ENCODE measurements around the gene DHX15.
"Not testable (repeated sequence)": the region's sequence is repeated elsewhere in the genome, so short reads cannot be mapped to it uniquely, and the experiment has no call there.

DHX15 gene

DNA sequence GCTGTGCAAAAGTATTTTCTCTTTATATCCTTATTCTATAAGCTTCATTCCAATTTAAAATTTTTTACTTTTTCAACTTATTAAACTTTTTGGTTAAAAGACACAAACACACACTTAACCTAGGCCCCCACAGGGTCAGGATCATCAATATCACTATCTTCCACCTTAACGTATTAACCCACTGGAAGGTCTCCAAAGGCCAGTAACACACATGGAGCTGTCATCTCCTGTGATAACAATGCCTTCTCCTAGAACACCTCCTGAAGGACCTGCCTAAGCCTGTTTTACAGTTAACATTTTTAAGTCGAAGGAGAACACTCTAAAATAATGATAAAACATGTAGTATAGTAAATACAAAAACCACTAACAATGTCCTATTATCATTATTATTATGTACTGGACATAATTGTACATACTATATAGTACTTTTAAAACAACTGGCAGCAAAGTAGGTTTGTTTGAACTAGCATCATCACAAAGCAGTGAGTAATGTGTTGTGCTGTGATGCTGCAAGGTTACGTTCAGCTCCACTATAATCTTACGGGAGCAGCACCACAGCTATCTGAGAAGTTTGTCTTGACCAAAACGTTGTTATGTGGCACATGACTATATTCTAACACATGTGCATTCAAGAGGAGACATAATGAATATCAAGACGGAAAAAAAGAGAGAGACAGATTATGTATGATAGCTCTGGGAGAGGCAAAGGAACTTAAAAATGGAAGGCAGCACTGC lies 33.7 kb downstream of the DHX15 start:
- no peak for DNase-seq (ENCODE audit: extremely low read depth in 1 of 2, low read depth in 1 of 2)

DNA sequence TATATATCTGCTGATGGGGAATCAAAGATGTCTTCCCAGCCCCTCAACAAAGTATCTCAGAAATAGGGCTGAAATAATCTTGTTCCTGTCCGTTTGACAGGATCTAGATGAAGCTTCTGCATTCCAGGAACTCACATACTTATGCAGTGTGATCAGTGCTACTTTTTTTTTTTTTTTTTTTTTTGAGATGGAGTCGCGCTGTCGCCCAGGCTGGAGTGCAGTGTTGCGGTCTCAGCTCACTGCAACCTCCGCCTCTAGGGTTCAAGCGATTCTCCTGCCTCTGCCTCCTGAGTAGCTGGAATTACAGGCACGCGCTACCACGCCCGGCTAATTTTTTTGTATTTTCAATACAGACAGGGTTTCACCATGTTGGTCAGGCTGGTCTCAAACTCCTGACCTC lies 36.4 kb downstream of the DHX15 start:
- DNase-seq (ENCODE audit: extremely low read depth in 1 of 2, low read depth in 1 of 2) = no peak

DNA sequence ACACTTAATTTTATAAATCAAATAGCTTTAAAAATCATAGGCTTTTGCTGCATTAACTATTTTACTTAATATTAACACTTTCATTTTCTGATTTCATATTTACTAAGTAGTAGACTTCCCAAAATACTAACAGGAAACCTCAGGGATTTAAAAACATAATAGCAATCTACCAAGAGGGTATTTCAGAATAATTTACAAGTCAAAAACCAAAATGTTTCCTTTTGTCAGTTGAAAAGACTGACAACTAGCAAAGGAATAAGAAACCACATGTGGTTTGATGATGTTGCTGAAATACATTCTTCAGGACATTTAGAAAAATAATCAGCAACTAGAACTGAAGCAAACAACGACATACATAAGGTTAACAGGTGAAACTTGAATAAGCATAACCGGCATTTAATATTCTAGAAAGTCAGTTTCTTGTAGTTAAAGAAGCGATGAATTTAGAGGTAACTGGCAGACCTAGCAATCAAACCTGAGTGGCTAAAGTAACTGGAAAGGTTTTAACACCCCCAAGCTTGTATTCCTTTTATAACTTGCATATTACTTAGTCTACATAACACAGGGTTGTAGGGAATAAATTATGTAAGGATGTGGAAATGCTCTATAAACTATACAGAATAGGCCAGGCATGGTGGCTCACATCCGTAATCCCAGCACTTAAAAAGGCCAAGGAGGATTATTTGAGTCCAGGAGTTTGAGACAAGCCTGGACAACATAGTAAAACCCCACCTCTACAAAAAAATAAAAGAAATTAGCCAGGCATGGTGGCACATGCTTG lies 40.0 kb downstream of the DHX15 start:
- DNase-seq (ENCODE audit: extremely low read depth in 1 of 2, low read depth in 1 of 2) = no peak

DNA sequence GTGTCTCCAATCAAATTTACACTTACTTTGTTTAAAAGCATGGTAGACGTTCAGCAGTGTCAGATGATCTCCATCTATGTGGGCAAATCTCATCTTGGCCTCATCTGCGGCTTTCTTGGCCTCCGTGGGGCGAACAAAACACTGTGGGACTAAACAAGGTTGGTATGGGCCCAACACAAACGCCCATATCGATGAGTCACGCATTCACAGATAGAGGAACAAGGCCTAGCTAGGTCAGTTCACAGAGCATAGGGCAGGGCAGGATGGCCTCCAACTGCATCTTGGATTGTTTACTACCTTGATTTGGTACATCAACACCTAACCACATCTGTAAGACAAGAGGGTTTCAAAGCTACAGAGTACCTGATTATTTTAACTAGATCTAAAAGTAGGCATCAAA lies 47.3 kb downstream of the DHX15 start:
- DNase-seq (ENCODE audit: extremely low read depth in 1 of 2, low read depth in 1 of 2) = no peak

DNA sequence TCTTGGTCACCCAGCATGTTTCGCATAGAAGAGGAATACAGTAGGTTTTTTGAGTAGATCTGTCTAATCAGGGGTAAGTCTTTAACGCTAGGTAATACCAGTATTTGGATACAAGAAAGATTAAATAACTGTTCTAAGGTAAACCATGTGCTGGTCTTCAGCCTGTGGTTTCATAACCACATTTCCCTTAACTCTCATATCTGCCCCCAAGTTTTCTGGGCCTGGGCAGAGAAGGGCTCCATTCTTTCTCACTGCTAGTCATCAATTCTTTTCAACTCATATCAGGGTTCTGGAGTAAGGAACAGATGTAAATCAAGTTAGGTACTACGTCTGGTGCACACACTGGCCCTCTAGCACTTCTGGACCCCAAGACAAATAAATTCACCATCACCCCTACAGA lies 49.0 kb downstream of the DHX15 start:
- no peak for DNase-seq (ENCODE audit: extremely low read depth in 1 of 2, low read depth in 1 of 2)

DNA sequence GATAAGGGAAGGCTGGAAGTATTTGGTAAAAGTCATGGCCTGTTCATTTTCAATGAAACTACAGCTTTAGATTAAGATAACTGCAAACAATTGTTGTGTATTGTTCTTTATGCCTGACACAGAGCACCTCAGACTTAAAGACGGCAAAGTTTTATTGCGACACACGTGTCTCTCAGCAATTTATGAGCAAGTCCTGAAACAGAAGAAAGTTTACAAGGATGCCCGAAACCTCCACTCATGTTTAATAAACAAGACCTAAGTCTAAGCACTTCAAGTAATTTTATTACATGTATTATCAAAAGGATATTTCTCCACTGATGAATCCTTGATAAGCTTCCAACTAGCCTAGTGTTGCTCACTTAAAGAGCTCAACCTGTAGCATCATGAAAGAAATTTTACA lies 51.0 kb downstream of the DHX15 start:
- DNase-seq (ENCODE audit: extremely low read depth in 1 of 2, low read depth in 1 of 2) = no peak

DNA sequence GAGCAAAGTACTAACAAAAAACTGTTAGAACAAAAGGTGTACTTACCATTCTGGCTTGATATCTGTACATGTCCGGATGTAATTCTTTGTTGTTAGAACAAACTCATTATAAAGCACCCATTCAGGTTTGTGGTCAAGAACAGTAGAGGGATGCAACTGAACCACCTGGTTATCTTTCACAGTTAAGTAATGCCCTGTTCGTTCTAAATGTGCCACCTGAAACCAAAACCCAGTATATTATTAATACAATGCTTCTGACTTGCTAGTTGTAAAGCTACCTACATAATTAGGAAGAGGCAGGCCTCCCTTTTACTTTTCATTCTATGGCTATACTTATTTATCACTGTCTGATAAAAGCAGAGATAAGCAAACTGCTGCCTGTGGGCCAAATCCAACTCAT lies 54.8 kb downstream of the DHX15 start:
- no peak for DNase-seq (ENCODE audit: extremely low read depth in 1 of 2, low read depth in 1 of 2)

DNA sequence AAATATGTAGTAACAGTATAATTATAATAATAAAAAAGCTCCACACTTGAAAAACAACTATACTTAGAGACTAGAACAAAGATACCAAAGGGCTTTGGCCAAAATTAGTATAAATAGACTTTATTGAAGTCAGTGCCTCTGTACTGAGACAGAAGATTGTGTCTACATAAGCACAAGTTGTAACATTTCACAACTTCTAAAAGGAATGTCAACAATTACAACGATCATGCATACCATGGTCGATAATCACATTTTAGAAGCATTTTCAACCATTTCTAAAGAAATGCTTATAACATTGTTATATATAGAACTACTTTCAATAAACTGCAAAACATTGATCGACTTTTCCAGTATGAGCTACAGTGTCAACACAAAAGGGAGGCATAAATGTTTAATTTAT lies 57.0 kb downstream of the DHX15 start:
- no peak for DNase-seq (ENCODE audit: extremely low read depth in 1 of 2, low read depth in 1 of 2)

DNA sequence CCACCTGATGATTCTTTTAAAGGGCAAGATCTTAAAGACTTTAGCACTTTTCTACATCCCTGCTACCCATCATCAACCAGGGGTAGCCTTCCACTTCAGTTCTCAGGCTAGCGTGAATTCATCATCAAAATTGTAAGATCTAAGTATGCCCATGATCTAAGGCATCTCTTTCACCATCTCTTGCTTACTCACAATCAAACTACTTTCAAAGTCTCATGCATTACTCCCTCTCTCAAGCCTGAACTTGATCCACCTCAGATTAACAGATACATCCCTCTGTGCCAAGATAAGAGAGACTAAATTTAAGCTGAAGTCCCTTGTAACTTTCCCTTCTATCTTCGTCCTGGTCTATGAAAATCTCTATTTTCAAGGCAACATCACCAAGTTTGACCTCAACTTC lies 62.8 kb downstream of the DHX15 start:
- no peak for DNase-seq (ENCODE audit: extremely low read depth in 1 of 2, low read depth in 1 of 2)

DNA sequence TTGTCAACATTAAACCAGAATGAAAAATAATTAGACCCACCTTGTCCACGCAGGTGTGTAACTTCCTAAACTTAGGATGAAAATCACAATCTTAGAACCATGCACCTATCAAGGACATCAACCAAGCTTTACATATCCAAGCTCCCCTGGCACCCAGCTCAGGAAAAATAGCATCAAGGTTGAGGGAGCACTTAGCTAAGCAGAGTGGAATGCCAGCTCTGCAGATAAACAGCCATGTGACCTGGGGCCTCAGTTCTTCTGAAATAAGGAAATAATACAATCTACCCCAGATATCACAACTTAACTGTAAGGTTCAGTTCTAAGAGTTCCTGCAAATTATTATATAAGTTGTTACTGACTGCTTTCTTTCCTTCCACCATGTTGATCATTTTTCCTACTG lies 64.7 kb downstream of the DHX15 start:
- no peak for DNase-seq (ENCODE audit: extremely low read depth in 1 of 2, low read depth in 1 of 2)

DNA sequence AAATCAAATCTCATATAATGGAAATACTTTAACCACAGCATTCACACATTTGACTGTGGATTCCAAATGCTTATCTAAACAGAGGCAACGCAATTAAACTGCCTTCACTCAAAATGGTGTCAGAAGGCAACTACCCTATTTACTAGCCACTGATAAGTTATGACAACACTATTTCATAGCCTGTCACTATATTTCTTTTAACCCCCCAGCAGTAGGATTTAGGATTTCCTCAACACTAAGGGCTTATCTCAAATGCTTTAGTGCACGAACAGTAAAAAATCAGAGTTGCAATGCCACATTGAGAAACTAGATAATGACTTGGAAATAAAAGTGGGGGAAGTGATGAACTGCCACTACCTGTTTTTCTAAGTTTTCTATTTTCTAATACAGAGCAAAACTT lies 66.7 kb downstream of the DHX15 start:
- no peak for DNase-seq (ENCODE audit: extremely low read depth in 1 of 2, low read depth in 1 of 2)

DNA sequence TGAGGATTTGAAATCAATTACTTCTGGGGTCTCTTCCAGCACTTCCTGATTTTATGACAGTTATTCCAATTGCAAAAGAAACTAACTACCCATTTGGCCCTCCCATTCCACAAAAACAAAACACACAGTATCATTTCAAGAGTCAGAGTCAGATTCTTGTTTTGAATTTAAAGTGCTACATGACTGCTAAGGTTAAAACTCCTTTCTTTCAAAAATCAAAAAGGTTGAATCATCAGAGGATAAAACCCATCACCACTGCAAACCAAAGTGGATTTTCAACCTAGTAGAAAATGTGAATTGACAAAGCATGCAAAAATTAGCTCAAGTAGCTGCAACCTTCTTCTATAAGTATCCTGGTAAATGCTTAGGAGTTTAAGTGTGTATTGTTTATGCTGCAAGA lies 67.4 kb downstream of the DHX15 start:
- no peak for DNase-seq (ENCODE audit: extremely low read depth in 1 of 2, low read depth in 1 of 2)

DNA sequence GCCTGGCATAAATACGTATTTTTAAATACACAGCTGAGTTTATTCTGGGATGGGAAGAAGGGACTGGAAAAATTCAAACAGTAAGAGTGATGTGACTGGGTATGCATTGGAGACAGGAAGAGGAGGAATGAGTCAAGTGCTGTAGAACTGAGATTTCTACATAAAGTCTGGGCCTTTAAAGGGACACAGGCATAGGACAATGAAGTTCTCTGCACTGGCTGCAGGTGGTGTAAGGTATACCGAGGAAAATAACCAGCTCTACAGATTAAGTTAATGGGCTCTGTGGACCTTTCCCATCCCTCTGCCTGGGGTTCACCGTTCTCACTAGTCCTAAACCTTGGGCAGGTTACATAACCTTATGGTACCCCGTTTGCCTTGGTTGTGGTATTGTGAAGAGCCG lies 68.7 kb downstream of the DHX15 start:
- no peak for DNase-seq (ENCODE audit: extremely low read depth in 1 of 2, low read depth in 1 of 2)

DNA sequence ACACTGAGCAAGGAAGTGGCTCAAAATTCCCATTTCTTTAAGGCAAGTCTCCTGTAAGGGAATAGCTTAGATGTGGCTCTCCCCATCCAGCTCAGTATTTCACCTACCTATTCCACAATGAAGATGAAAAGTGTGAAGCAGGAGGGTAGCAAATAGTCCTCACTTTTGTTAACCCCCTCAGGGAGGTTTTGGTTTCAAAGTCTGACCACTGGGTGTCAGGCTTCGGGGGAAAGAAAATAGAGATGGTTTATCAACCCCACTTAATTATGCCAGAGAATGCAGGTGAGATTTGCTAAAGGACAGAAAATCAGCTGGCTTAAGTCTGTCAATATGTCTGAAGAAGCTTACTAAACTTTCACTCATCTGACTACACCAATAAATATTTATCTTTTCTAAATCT lies 69.5 kb downstream of the DHX15 start:
- no peak for DNase-seq (ENCODE audit: extremely low read depth in 1 of 2, low read depth in 1 of 2)

DNA sequence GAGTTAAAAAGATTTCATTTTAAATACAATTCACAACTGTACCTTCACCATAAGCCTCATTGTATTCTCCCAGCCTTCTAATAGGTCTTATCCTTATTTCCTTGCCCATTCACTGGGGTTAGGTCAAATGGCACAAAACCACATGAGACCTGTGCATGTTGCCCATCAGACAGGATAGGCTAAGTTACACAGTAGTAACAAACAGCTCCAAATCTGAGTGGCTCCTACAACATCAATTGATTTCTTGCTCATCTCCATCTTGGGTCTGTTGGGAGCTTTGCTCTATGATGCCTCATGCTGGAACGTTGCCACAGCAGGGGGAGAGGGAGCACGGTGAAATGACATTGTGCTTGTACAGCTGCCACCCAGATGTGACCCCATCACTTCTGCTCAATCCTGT lies 70.6 kb downstream of the DHX15 start:
- no peak for DNase-seq (ENCODE audit: extremely low read depth in 1 of 2, low read depth in 1 of 2)

DNA sequence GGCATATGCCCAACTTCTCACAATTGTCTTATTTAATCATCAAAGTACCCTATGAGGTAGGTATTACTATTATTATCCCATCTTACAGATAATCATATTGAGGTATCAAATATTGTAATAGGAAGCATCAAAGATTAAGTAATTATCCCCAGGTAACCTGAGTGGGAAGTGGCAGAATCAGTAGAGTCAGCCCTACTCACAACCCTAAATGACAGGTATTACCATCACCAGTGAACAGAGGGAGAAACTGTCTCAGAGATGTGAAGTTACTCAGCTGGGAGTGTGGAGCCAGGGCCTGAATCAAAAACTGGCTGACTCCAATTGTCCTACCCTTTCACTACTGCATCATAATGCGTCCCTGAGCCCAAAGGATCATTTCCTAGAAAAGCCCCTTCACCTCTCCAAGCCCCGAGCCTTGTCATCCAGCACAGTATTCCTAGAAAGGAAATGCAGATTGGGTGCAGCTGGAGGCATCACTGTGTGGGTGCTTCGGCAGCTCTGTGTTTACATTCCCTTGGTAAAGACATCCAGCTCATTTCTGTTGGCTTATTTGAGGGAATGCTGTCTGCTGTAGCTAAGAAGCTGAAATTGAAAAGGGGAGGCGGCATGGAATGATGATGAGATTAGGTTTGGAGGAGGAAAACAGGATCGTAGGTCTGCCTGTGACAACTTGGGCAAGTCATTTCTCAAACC lies 72.8 kb downstream of the DHX15 start:
- no peak for DNase-seq (ENCODE audit: extremely low read depth in 1 of 2, low read depth in 1 of 2)

DNA sequence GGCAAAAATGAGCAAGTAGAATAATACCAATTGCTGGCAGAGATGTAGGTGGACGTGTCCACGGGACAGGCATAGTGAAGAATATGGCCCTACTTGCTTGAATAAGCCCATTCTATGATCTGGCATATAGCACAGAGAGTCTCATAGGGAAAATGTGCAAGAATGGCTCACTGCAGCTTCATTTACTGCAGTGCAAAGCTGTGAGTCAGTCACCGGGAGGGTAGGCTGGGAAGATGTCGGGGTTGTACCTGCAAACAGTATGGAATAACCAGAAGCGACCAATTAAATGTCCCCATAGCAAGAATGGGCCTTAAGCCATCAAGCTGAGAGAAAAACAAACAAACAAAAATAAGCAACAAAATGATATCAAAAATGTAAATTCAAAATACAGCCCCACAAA lies 74.3 kb downstream of the DHX15 start:
- DNase-seq (ENCODE audit: extremely low read depth in 1 of 2, low read depth in 1 of 2) = no peak

DNA sequence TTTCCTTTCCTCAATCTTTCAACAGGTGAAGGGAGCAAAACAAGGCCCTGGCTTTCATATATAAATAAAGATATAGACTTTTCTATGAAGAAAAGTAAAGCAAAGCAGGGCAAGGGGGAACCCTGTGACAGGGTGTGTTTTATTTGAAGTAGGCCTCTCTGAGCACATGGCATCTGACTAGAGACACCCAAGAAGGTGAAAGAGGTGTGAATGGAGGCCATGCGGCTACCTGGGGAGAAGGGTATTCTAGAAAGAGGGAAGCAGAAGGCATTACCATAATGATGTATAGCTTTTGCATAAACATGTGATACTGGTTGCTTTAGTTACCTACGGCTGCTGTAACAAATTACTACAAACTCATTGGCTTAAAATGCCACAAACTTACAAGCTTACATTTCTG lies 75.8 kb downstream of the DHX15 start:
- no peak for DNase-seq (ENCODE audit: extremely low read depth in 1 of 2, low read depth in 1 of 2)

DNA sequence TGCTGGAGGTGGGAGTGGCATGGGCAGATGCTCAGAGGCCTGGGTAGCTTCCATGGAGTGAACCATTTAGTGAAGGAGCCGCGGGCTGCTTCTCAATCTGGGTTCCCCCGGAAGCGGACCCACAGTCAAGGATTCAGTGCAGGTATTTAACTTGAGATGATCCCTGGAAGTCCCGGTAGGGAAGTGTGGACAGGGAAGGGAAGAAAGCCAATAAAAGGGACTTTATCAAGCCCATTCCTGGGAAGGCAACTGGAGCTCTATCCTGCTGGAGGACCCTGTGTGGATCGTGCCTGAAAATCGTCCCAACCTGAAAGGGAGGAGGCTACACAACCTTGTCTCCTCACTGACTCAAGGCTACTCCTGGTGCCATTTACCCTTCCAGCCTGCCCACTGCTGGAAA lies 76.9 kb downstream of the DHX15 start:
- DNase-seq (ENCODE audit: extremely low read depth in 1 of 2, low read depth in 1 of 2) = no peak

DNA sequence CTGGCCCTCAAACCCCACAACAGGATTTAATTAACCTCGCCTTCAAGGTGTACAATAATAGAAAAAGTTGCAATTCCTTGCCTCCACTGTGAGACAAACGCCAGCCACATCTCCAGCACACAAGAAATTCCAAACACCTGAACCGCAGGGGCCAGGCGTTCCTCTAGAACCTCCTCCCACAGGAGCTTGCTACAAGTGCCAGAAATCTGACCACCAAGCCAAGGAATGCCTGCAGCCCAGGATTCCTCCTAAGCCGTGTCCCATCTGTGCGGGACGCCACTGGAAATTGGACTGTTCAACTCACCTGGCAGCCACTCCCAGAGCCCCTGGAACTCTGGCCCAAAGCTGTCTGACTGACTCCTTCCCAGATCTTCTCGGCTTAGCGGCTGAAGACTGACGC lies 81.3 kb downstream of the DHX15 start:
- not testable (repeated sequence) for DNase-seq (ENCODE audit: extremely low read depth in 1 of 2, low read depth in 1 of 2)

DNA sequence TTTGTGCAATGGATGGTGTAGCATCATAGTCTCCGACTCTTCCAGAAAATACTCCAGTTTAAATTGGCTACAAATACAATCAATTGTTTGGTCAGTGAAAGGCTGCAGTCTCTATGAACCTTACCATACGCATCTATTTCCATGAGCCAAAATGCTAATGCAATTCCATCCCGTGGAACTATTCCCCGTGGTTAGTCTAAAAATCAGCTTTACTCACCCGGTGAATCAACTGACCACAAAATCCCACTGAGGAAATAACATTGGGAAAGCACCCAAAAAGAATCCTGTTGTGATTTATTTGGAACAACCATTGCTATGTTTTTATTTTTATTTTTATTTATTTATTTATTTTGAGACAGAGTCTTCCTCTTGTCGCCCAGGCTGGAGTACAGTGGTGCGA lies 87.1 kb downstream of the DHX15 start:
- no peak for DNase-seq (ENCODE audit: extremely low read depth in 1 of 2, low read depth in 1 of 2)

DNA sequence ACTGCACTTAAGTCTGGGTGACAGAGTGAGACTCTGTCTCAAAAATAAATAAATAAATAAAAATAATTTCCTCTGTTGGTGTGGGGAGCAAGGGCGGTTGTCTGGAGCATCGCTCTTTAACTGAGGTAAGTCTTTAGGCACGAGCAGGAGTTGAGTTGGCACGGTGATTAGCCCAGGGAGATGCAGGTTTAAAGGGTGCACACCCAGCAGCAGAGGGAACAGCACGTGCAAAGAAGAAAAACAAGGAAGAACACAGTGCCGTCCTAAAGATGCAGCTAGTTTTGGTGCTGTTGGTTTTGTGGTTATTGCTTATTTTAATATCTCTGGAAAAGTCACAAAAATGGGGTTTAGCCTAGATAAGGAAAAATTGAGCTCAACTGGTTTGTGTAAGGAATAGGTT lies 87.8 kb downstream of the DHX15 start:
- no peak for DNase-seq (ENCODE audit: extremely low read depth in 1 of 2, low read depth in 1 of 2)
